Measurements from ENCODE around the gene ERAP2. TPM values are rescaled to one million over a fixed set of nuclear protein-coding genes. Genes with fewer than 3 reads are reported as not detected.

The ERAP2 gene
- total and polyA plus RNA-seq, 10 of the 15 experiments (the other 5 are each of a cell fraction or from before 2014, with no cell fraction given): 4.0 to 28.7 (median 11.7) TPM

GRCh38 chr5:96873449-96873848, 2.9 kb upstream of the ERAP2 start (continued):
- TF ChIP-seq CTCF (IDR thresholded peaks at IDR 0.05 in 2 of 3, conservative IDR thresholded peaks at IDR 0.05 in 1 of 3; ENCODE audit: control insufficient read depth in 2 of 3, extremely low read depth in 1 of 3, insufficient read depth in 1 of 3, low read depth in 3 of 3, low read length in 3 of 3): no peak
- no peak for TF ChIP-seq PAX8 (IDR thresholded peaks at IDR 0.05)
- TF ChIP-seq ETV6 (conservative IDR thresholded peaks at IDR 0.05 in 1 of 2, IDR thresholded peaks at IDR 0.05 in 1 of 2; ENCODE audit: borderline replicate concordance in 1 of 2, low read depth in 1 of 2): no peak
- no peak for TF ChIP-seq GABPA (IDR thresholded peaks at IDR 0.05; ENCODE audit: low read depth)
- no peak for TF ChIP-seq RB1 (IDR thresholded peaks at IDR 0.05; ENCODE audit: borderline replicate concordance)
- no peak for TF ChIP-seq POLR2AphosphoS5 (IDR thresholded peaks at IDR 0.05; ENCODE audit: low read length)
- no peak for TF ChIP-seq MYC (IDR thresholded peaks at IDR 0.05; ENCODE audit: insufficient read depth, insufficient read length, insufficient replicate concordance, low read length, severe bottlenecking)
- TF ChIP-seq NBN (IDR thresholded peaks at IDR 0.05): no peak
- TF ChIP-seq POLR2AphosphoS2 (IDR thresholded peaks at IDR 0.05; ENCODE audit: low read depth, low read length): no peak
- TF ChIP-seq CBX5 (IDR thresholded peaks at IDR 0.05; ENCODE audit: low read depth): no peak

- peaks cover 34% of the 10 kb centered on the region for H3K4me1 ChIP-seq (ENCODE audit: control insufficient read depth, insufficient read depth, low read length)
- ATAC-seq: no peak
- no peak overlapping the region for H3K4me3 ChIP-seq
- no peak overlapping the region for H2AFZ ChIP-seq (ENCODE audit: control insufficient read depth, low read depth, low read length)
- ChIA-PET SMC1A (ENCODE audit: uncharacterized antibody, unreplicated experiment) (interaction anchor here (0.8 to 7.0 kb wide), 20 partner anchors 11 to 317 kb away, joined by 3 to 62 read pairs (median 4); partner anchors contain the start of genes ERAP1 and LNPEP), RAD21 (ENCODE audit: unreplicated experiment) (interaction anchor here (0.7 to 12.0 kb wide), 6 partner anchors 6 to 86 kb away, joined by 3 to 142 read pairs (median 56); no protein-coding TSS in a partner anchor), POLR2A (interaction anchor here (0.6 to 2.4 kb wide), 10 partner anchors 8 to 907 kb away, joined by 3 to 12 read pairs (median 4); no protein-coding TSS in a partner anchor), CTCF (interaction anchor here (0.9 to 4.1 kb wide), 11 partner anchors 10 to 289 kb away, joined by 3 to 22 read pairs (median 4); partner anchors contain the start of gene LNPEP)
- no peaks in the 10 kb centered on the region for H3K36me3 ChIP-seq (ENCODE audit: control insufficient read depth in 2 of 2, insufficient read depth in 2 of 2, low read length in 1 of 2)
- WGBS (ENCODE audit: insufficient coverage, insufficient replicate concordance, low lambda C conversion rate, missing lambda C conversion rate): 100% methylated on average over 2 of the region's 2 CpGs
- no peaks in the 10 kb centered on the region for H4K20me1 ChIP-seq (ENCODE audit: control insufficient read depth, insufficient read depth)
- H3K4me2 ChIP-seq (ENCODE audit: control insufficient read depth, insufficient read depth): no peak overlapping the region
- no peak overlapping the region for H3K27ac ChIP-seq (ENCODE audit: control insufficient read depth, insufficient read depth)
- FAIRE-seq: no peak
- intact Hi-C loops (cut with micrococcal nuclease; ENCODE audit: unreplicated experiment): no loop called here
- BruUV-seq (replicated peaks): no TSS peak
- no peaks in the 10 kb centered on the region for H3K27me3 ChIP-seq (replicated peaks in 1 of 2; ENCODE audit: control insufficient read depth in 2 of 2, insufficient read depth in 2 of 2, low read length in 1 of 2)
- in situ Hi-C loops (cut with MboI): loop anchor here (5.0 kb wide), 1 partner anchor 288 kb away; no protein-coding TSS in a partner anchor
- H3K79me2 ChIP-seq (ENCODE audit: control insufficient read depth, insufficient read depth, low read length): peaks cover 38% of the 10 kb centered on the region
- no peak overlapping the region for H3K9ac ChIP-seq (ENCODE audit: control insufficient read depth, insufficient read depth, low read length)
- no peaks in the 10 kb centered on the region for H3K9me3 ChIP-seq (replicated peaks; ENCODE audit: control insufficient read depth, insufficient read depth, low read length)
- no peak for DNase-seq (ENCODE audit: low read depth, low spot score)
- no peak for TF ChIP-seq ZNF217 (IDR thresholded peaks at IDR 0.05)
- TF ChIP-seq REST (IDR thresholded peaks at IDR 0.05; ENCODE audit: low read depth, low read length): no peak
- no peak for TF ChIP-seq ZNF687 (IDR thresholded peaks at IDR 0.05)
Measured at GRCh38 chr5:96874631-96875030, 1.7 kb upstream of the ERAP2 start.

Measured in GM12878 (cell line).